HepG2 (cell line): ENCODE measurements around the gene MFRP. TPM values are rescaled to one million over a fixed set of nuclear protein-coding genes. Genes with fewer than 3 reads are reported as not detected.

Experiments used
- MAFF ChIP-seq: IDR thresholded peaks from 2 replicates; pipeline ENCODE4 v1.6.1; 2011; ENCODE audit warnings: low read depth, low read length, improper control_type of control experiment
- PAF1 ChIP-seq: IDR thresholded peaks from 2 replicates; pipeline ENCODE4 v1.6.1; 2016; ENCODE audit warnings: missing genetic modification reagents, missing compliant biosample characterization
- PHF20 ChIP-seq: sonication (generic); formaldehyde crosslinking; IDR thresholded peaks from 2 replicates; pipeline ENCODE4 v1.5.0; 2020; ENCODE audit warnings: mild to moderate bottlenecking, missing genetic modification reagents
- THYN1 ChIP-seq: sonication (generic); formaldehyde crosslinking; IDR thresholded peaks from 2 replicates; pipeline ENCODE4 v1.8.1; 2023; ENCODE audit warnings: low read depth, mild to moderate bottlenecking, moderate library complexity, missing genetic modification reagents, borderline replicate concordance
- ZBTB38 ChIP-seq: sonication (generic); formaldehyde crosslinking; IDR thresholded peaks from 2 replicates; pipeline ENCODE4 v1.5.1; 2020; ENCODE audit warnings: mild to moderate bottlenecking, missing genetic modification reagents
- ZNF431 ChIP-seq: sonication (generic); formaldehyde crosslinking; IDR thresholded peaks from 2 replicates; pipeline ENCODE4 v1.9.0; 2022; ENCODE audit warnings: missing genetic modification reagents, low read depth, mild to moderate bottlenecking, borderline replicate concordance
- ZNF569 ChIP-seq: sonication (generic); formaldehyde crosslinking; IDR thresholded peaks from 2 replicates; pipeline ENCODE4 v1.5.0; 2020; ENCODE audit warnings: mild to moderate bottlenecking, missing genetic modification reagents, moderate library complexity, borderline replicate concordance
- ZZZ3 ChIP-seq: sonication (generic); formaldehyde crosslinking; IDR thresholded peaks from 2 replicates; pipeline ENCODE4 v1.4.0; 2020; ENCODE audit warnings: missing genetic modification reagents, mild to moderate bottlenecking, borderline replicate concordance
- polyA plus RNA-seq, 8 experiments: library from polyadenylated mRNA; depleted of rRNA in 3 of 8; stranded (reverse) in 7 of 8; unstranded in 1 of 8; fragments of >200 nt; fragmentation: Illumina TruSeq in 4 of 8; extraction: Trizol in 4 of 8; gene quantifications; 2 replicates each; pipeline versions ENCODE4 v1.2.1 to v1.2.3, GENCODE V29; 2011 to 2016; ENCODE audit warnings: low read depth in 4 of 8, missing spikeins in 1 of 8, mixed read lengths in 1 of 8; ENCODE audit not compliant: insufficient read depth in 1 of 8
- total RNA-seq, 5 experiments: library from RNA; depleted of rRNA; stranded (reverse); fragments of >200 nt; fragmentation: Illumina TruSeq; extraction: Trizol; gene quantifications; 2 replicates each; pipeline ENCODE4 v1.2.3, GENCODE V29; 2016; ENCODE audit warnings: low read depth in 1 of 5
- TF ChIP-seq, protein P1 (sequence below): sonication (generic); formaldehyde crosslinking; IDR thresholded peaks from 2 replicates; pipeline ENCODE4 v1.4.0; 2020; ENCODE audit warnings: missing genetic modification reagents, borderline replicate concordance
- TF ChIP-seq, protein P2 (sequence below): sonication (generic); formaldehyde crosslinking; IDR thresholded peaks from 2 replicates; pipeline ENCODE4 v1.8.0; 2022; ENCODE audit warnings: missing genetic modification reagents, low read depth, mild to moderate bottlenecking, borderline replicate concordance

The MFRP gene
- total and polyA plus RNA-seq, 2 of the 13 experiments (the other 11 are each of a cell fraction or from before 2014, with no cell fraction given): not detected

DNA sequence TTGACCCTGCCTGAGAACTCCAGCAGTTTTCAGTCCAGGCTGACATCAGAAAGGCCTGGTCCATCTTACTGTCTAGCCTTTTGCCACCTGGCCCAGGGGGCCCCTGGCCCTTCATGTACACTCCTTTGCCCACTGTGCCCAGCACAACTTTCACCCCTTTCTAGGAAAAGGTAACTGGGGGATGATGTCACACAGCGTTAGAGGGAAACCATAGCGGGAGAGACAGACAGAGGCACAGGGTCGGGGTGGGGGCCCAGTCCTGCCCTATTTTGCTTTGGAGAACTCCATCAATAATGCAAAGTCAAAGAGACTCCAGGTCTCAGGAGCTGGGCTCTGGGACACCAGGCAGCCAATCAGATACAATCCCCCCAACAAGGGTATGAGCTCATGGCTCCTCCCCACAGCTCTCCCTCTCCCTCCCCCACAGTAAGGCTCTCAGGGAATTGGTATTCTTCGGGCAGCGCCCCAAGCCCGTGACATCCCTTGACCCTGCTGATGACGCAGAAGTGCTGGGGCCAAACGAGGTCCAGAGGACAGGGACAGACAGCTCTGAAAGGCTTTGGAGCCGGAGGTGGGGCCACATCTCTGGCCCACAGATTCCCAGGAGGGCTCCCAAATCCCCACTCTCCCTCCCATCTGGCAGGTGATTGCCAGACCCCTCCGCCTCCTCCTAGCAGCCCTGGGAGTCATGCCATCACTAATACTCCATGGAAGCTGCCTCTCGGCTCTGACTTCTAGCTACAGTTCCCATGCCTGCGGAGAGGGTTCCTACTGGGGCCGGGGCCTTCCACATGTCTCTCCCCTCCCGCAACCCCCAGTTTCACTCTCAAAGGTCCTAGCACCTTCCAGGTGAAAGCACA is 29.1 kb upstream of the MFRP start (continued):
- TF ChIP-seq, protein P1, sequence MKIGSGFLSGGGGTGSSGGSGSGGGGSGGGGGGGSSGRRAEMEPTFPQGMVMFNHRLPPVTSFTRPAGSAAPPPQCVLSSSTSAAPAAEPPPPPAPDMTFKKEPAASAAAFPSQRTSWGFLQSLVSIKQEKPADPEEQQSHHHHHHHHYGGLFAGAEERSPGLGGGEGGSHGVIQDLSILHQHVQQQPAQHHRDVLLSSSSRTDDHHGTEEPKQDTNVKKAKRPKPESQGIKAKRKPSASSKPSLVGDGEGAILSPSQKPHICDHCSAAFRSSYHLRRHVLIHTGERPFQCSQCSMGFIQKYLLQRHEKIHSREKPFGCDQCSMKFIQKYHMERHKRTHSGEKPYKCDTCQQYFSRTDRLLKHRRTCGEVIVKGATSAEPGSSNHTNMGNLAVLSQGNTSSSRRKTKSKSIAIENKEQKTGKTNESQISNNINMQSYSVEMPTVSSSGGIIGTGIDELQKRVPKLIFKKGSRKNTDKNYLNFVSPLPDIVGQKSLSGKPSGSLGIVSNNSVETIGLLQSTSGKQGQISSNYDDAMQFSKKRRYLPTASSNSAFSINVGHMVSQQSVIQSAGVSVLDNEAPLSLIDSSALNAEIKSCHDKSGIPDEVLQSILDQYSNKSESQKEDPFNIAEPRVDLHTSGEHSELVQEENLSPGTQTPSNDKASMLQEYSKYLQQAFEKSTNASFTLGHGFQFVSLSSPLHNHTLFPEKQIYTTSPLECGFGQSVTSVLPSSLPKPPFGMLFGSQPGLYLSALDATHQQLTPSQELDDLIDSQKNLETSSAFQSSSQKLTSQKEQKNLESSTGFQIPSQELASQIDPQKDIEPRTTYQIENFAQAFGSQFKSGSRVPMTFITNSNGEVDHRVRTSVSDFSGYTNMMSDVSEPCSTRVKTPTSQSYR (CRISPR knock-in tag): peak; percentile 31; the same call in 1 of the 2 replicates
- TF ChIP-seq THYN1 (CRISPR knock-in tag) (no peak), ZNF431 (CRISPR knock-in tag) (no peak), MAFF (no peak), ZZZ3 (no peak), ZNF569 (CRISPR knock-in tag) (no peak), ZBTB38 (CRISPR knock-in tag) (no peak), PAF1 (no peak), PHF20 (CRISPR knock-in tag) (no peak)
- TF ChIP-seq, protein P2, sequence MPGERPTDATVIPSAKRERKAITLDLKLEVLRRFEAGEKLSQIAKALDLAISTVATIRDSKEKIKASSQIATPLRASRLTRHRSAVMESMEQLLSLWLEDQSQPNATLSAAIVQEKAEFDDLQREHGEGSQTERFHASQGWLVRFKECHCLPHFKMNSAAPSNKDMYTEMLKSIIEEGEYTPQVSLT (CRISPR knock-in tag): no peak
